K562 (cell line): ENCODE results near the gene ATE1. TPM values are rescaled to one million over a fixed set of nuclear protein-coding genes. Genes with fewer than 3 reads are reported as not detected.

Source experiments
- CBFA2T2 ChIP-seq: fragments of 450-650 bp; conservative IDR thresholded peaks from 2 replicates; pipeline ENCODE4 v1.6.1; 2017; ENCODE audit warnings: mild to moderate bottlenecking
- CBX5 ChIP-seq: IDR thresholded peaks from 2 replicates; pipeline ENCODE4 v1.6.1; 2014; ENCODE audit warnings: low read depth, borderline replicate concordance
- FIP1L1 ChIP-seq: fragments of 200-400 bp; formaldehyde crosslinking; IDR thresholded peaks from 2 replicates; pipeline ENCODE4 v1.6.1; 2018; ENCODE audit warnings: mild to moderate bottlenecking, low read depth, low read length; ENCODE audit not compliant: poor library complexity, severe bottlenecking
- FOXJ2 ChIP-seq: fragments of 200-800 bp; sonication (Bioruptor generic); IDR thresholded peaks from 2 replicates; pipeline ENCODE4 v1.6.1; 2016; ENCODE audit warnings: missing genetic modification characterization, missing compliant biosample characterization
- HMGXB4 ChIP-seq: sonication (generic); formaldehyde crosslinking; IDR thresholded peaks from 2 replicates; pipeline ENCODE4 v1.8.1; 2023; ENCODE audit warnings: mild to moderate bottlenecking, missing genetic modification reagents
- LCOR ChIP-seq: sonication (generic); formaldehyde crosslinking; IDR thresholded peaks from 2 replicates; pipeline ENCODE4 v1.8.0; 2022; ENCODE audit warnings: mild to moderate bottlenecking, missing genetic modification reagents
- MCM7 ChIP-seq, 2 experiments: fragments of 450-650 bp; IDR thresholded peaks; 2 replicates each; pipeline ENCODE4 v1.6.1; 2016 to 2018
- NBN ChIP-seq: fragments of 450-650 bp; IDR thresholded peaks from 2 replicates; pipeline ENCODE4 v1.6.1; 2016; ENCODE audit warnings: low read depth, mild to moderate bottlenecking
- PHB ChIP-seq: fragments of 250-450 bp; sonication (Bioruptor Pico); IDR thresholded peaks from 2 replicates; pipeline ENCODE4 v1.5.0; 2021
- PTTG1 ChIP-seq: fragments of 450-650 bp; IDR thresholded peaks from 2 replicates; pipeline ENCODE4 v1.6.1; 2016; ENCODE audit warnings: low read depth, mild to moderate bottlenecking, missing genetic modification characterization, missing compliant biosample characterization
- SMARCA5 ChIP-seq: fragments of 450-650 bp; IDR thresholded peaks from 2 replicates; pipeline ENCODE4 v1.6.1; 2016
- SNRNP70 ChIP-seq: fragments of 200-400 bp; formaldehyde crosslinking; optimal IDR thresholded peaks from 2 replicates; pipeline ENCODE3; 2017; ENCODE audit warnings: low read depth, low read length
- SRSF9 ChIP-seq: fragments of 200-400 bp; formaldehyde crosslinking; IDR thresholded peaks from 2 replicates; pipeline ENCODE4 v1.6.1; 2017; ENCODE audit warnings: low read depth, low read length, borderline replicate concordance
- SUPT5H ChIP-seq: fragments of 450-650 bp; IDR thresholded peaks from 2 replicates; pipeline ENCODE4 v1.6.1; 2016
- ZFX ChIP-seq: sonication (generic); formaldehyde crosslinking; IDR thresholded peaks from 2 replicates; pipeline ENCODE4 v1.8.0; 2022; ENCODE audit warnings: mild to moderate bottlenecking, missing genetic modification reagents, moderate library complexity
- ZNF431 ChIP-seq: sonication (generic); formaldehyde crosslinking; IDR thresholded peaks from 2 replicates; pipeline ENCODE4 v1.8.0; 2022; ENCODE audit warnings: mild to moderate bottlenecking, missing genetic modification reagents
- polyA plus RNA-seq, 8 experiments: library from polyadenylated mRNA; depleted of rRNA in 4 of 8; stranded (reverse) in 5 of 8; unstranded in 3 of 8; fragments of >200 nt; fragmentation: Nextera tagmentation in 2 of 8; fragmentation: Illumina TruSeq in 1 of 8; extraction: Ambion mirVana in 2 of 8; extraction: Trizol in 1 of 8; gene quantifications; 2 replicates each; pipeline versions ENCODE4 v1.2.1 to v1.2.3, GENCODE V29; 2011 to 2014; ENCODE audit warnings: inconsistent platforms in 1 of 8, missing spikeins in 1 of 8
- total RNA-seq, 7 experiments: library from RNA; depleted of rRNA in 6 of 7; stranded (reverse); fragments of >200 nt in 6 of 7; fragmentation: Illumina TruSeq in 2 of 7; extraction: Trizol in 2 of 7; gene quantifications; 2 replicates each; pipeline versions ENCODE4 v1.2.1 to v1.2.3, GENCODE V29; 2011 to 2021; ENCODE audit warnings: low replicate concordance in 1 of 7
- TF ChIP-seq, protein P1 (sequence below): fragments of 450-650 bp; formaldehyde crosslinking; IDR thresholded peaks from 2 replicates; pipeline ENCODE4 v1.4.0; 2020; ENCODE audit warnings: mild to moderate bottlenecking, moderate library complexity
- TF ChIP-seq, protein P2 (sequence below): sonication (generic); formaldehyde crosslinking; IDR thresholded peaks from 2 replicates; pipeline ENCODE4 v1.8.1; 2023; ENCODE audit warnings: mild to moderate bottlenecking, missing genetic modification reagents, moderate library complexity
- TF ChIP-seq, protein P3 (sequence below), 2 experiments: fragments of 450-650 bp in 1 of 2; IDR thresholded peaks; 2 replicates each; pipeline ENCODE4 v1.6.1; 2011 to 2017; ENCODE audit warnings: low read depth in 2 of 2, antibody characterized with exemption in 1 of 2, borderline replicate concordance in 1 of 2, low read length in 1 of 2, mild to moderate bottlenecking in 1 of 2, mixed read lengths in 1 of 2; ENCODE audit not compliant: control insufficient read depth in 1 of 2
- TF ChIP-seq, protein P4 (sequence below), 2 experiments: fragments of 450-650 bp in 1 of 2; sonication (generic) in 1 of 2; formaldehyde crosslinking; conservative IDR thresholded peaks; 2 replicates each; pipeline versions ENCODE4 v1.4.0 to v1.8.1; 2020 to 2022; ENCODE audit warnings: mild to moderate bottlenecking in 1 of 2, missing genetic modification reagents in 1 of 2

ATE1 gene
- total and polyA plus RNA-seq, 9 of the 15 experiments (the other 6 are each of a cell fraction or from before 2014, with no cell fraction given) = 3.0 to 14.2 (median 8.8) TPM

DNA sequence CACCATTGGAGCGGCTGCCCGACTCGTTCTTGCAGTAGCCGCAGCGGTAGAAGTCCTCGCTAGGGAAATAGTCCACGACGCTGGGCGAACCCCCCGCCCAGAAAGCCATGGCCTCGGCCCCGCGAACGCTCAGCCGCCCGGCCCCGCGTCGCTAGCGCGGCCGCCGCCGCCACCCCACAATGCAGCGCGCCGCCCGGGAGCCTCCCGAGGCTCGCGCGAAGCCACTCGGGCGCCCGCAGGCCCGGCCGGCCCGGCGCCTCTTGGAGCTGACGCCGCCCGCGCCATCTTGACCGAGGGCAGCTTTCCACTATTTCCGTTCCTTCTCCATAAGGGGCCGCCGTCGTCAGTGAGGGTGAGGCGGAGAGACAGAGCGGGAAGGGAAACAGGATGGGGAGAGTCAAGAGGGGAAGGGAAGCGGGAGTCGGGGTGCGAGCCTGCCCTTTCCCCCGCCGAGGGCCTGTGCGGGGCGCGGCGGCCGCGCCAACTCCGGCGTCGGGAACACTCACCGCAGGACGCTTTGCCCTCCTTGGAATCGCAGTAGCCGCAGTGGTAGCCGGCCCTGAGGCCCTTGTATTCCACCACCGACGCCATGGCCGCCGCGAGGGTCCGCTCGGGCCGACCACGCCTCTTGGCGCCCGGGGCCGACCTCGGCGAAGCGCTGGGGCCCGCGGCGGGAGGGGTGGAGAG, at the start of gene ATE1 (continued):
- no peak for TF ChIP-seq PHB (CRISPR knock-in tag)
- TF ChIP-seq, protein P1, sequence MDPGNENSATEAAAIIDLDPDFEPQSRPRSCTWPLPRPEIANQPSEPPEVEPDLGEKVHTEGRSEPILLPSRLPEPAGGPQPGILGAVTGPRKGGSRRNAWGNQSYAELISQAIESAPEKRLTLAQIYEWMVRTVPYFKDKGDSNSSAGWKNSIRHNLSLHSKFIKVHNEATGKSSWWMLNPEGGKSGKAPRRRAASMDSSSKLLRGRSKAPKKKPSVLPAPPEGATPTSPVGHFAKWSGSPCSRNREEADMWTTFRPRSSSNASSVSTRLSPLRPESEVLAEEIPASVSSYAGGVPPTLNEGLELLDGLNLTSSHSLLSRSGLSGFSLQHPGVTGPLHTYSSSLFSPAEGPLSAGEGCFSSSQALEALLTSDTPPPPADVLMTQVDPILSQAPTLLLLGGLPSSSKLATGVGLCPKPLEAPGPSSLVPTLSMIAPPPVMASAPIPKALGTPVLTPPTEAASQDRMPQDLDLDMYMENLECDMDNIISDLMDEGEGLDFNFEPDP (CRISPR knock-in tag) = no peak
- TF ChIP-seq CBX5 = no peak
- TF ChIP-seq NBN = no peak
- no peak for TF ChIP-seq SRSF9
- TF ChIP-seq, protein P2, sequence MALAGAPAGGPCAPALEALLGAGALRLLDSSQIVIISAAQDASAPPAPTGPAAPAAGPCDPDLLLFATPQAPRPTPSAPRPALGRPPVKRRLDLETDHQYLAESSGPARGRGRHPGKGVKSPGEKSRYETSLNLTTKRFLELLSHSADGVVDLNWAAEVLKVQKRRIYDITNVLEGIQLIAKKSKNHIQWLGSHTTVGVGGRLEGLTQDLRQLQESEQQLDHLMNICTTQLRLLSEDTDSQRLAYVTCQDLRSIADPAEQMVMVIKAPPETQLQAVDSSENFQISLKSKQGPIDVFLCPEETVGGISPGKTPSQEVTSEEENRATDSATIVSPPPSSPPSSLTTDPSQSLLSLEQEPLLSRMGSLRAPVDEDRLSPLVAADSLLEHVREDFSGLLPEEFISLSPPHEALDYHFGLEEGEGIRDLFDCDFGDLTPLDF (CRISPR knock-in tag) = no peak
- no peak for TF ChIP-seq SNRNP70
- TF ChIP-seq MCM7 (IDR thresholded peaks at IDR 0.05) = no peak
- TF ChIP-seq, protein P3, sequence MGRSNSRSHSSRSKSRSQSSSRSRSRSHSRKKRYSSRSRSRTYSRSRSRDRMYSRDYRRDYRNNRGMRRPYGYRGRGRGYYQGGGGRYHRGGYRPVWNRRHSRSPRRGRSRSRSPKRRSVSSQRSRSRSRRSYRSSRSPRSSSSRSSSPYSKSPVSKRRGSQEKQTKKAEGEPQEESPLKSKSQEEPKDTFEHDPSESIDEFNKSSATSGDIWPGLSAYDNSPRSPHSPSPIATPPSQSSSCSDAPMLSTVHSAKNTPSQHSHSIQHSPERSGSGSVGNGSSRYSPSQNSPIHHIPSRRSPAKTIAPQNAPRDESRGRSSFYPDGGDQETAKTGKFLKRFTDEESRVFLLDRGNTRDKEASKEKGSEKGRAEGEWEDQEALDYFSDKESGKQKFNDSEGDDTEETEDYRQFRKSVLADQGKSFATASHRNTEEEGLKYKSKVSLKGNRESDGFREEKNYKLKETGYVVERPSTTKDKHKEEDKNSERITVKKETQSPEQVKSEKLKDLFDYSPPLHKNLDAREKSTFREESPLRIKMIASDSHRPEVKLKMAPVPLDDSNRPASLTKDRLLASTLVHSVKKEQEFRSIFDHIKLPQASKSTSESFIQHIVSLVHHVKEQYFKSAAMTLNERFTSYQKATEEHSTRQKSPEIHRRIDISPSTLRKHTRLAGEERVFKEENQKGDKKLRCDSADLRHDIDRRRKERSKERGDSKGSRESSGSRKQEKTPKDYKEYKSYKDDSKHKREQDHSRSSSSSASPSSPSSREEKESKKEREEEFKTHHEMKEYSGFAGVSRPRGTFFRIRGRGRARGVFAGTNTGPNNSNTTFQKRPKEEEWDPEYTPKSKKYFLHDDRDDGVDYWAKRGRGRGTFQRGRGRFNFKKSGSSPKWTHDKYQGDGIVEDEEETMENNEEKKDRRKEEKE (IDR thresholded peaks at IDR 0.05; ENCODE audit: borderline replicate concordance in 1 of 2, control insufficient read depth in 1 of 2, low read depth in 2 of 2, low read length in 1 of 2) = 0 out of 4 replicates have a peak, but pooled peaks of 1 of the 2 experiments have one; percentile 19
- no peak for TF ChIP-seq HMGXB4 (CRISPR knock-in tag)
- TF ChIP-seq PTTG1 (tag) = no peak
- TF ChIP-seq SUPT5H = peak; percentile 77
- TF ChIP-seq ZFX (CRISPR knock-in tag) = peak; percentile 95
- no peak for TF ChIP-seq FIP1L1
- no peak for TF ChIP-seq SMARCA5
- no peak for TF ChIP-seq CBFA2T2
- TF ChIP-seq ZNF431 = 0 out of 2 replicates have a peak, but pooled peaks have one; percentile 24
- 0 out of 2 replicates have a peak, but pooled peaks have one; percentile 54 for TF ChIP-seq FOXJ2 (tag)
- TF ChIP-seq, protein P4, sequence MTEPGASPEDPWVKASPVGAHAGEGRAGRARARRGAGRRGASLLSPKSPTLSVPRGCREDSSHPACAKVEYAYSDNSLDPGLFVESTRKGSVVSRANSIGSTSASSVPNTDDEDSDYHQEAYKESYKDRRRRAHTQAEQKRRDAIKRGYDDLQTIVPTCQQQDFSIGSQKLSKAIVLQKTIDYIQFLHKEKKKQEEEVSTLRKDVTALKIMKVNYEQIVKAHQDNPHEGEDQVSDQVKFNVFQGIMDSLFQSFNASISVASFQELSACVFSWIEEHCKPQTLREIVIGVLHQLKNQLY (CRISPR knock-in tag; conservative IDR thresholded peaks at IDR 0.05) = no peak
- no peak for TF ChIP-seq LCOR (CRISPR knock-in tag)
